HG02973 (cell line): ENCODE results near the gene RACGAP1.

ENCODE experiments used
- ATAC-seq: cut with Tn5 transposase; IDR thresholded peaks from one replicate; pipeline ENCODE4 v1.9.1; 2021; ENCODE audit warnings: moderate library complexity; ENCODE audit not compliant: unreplicated experiment

RACGAP1 gene

GRCh38 chr12:49971141-49971540 is 54.2 kb downstream of the RACGAP1 start:
- ATAC-seq, result no peak

GRCh38 chr12:49970658-49971057 is 54.6 kb downstream of the RACGAP1 start:
- no peak for ATAC-seq

- ATAC-seq, result no peak
These were observed 55.5 kb downstream of the RACGAP1 start for GRCh38 chr12:49969651-49970429.

GRCh38 chr12:49969027-49969426 is 56.3 kb downstream of the RACGAP1 start:
- ATAC-seq, result no peak

- no peak for ATAC-seq
These were observed 56.8 kb downstream of the RACGAP1 start for GRCh38 chr12:49968471-49968870.

GRCh38 chr12:49967777-49968250 is 57.5 kb downstream of the RACGAP1 start:
- ATAC-seq, result no peak

- ATAC-seq, result peak; percentile 45
These were observed 58.1 kb downstream of the RACGAP1 start for GRCh38 chr12:49967042-49967776.

- ATAC-seq, result no peak
These were observed 58.7 kb downstream of the RACGAP1 start for GRCh38 chr12:49966511-49967041.

- no peak for ATAC-seq
These were observed 59.5 kb downstream of the RACGAP1 start for GRCh38 chr12:49965836-49966235.

- no peak for ATAC-seq
These were observed 60.3 kb downstream of the RACGAP1 start for GRCh38 chr12:49964849-49965624.

- ATAC-seq, result no peak
These were observed 61.1 kb downstream of the RACGAP1 start for GRCh38 chr12:49963976-49964815.

GRCh38 chr12:49962861-49963765 is 62.2 kb downstream of the RACGAP1 start:
- no peak for ATAC-seq

GRCh38 chr12:49961993-49962764 is 63.1 kb downstream of the RACGAP1 start:
- ATAC-seq, result no peak

GRCh38 chr12:49961111-49961922 is 64.0 kb downstream of the RACGAP1 start, which contains the start of gene AQP5:
TSS of gene AQP5 (plus strand) at chr12:49961872. CDS start at chr12:49962018, 146 bp downstream.
- ATAC-seq, result no peak

GRCh38 chr12:49960474-49961110 is 64.7 kb downstream of the RACGAP1 start:
- ATAC-seq, result no peak

GRCh38 chr12:49959685-49960473 is 65.4 kb downstream of the RACGAP1 start:
- no peak for ATAC-seq
